ENCODE data around the gene SMYD3. TPM values are rescaled to one million over a fixed set of nuclear protein-coding genes. Genes with fewer than 3 reads are reported as not detected.

The SMYD3 gene
- total and polyA plus RNA-seq, 2 of the 4 experiments (the other 2 are of a cell fraction): 26.5 to 37.6 TPM

GRCh38 chr1:245700631-245701030, 806.4 kb downstream of the SMYD3 start:
- Histone ChIP-seq H3K36me3 (ENCODE audit: control insufficient read depth, insufficient read depth, low read length) (peaks cover 8% of the 10 kb centered on the region), H3K18ac (ENCODE audit: low read depth, low read length) (no peak overlapping the region), H4K8ac (ENCODE audit: low read depth in 2 of 2, low read length in 2 of 2) (no peak overlapping the region), H2BK120ac (ENCODE audit: low read depth, low read length) (no peak overlapping the region), H3K4me3 (ENCODE audit: insufficient read depth, low read depth, low read length) (no peak overlapping the region), H2BK5ac (ENCODE audit: low read depth, low read length, poor library complexity, severe bottlenecking) (no peak overlapping the region), H3K4me1 (ENCODE audit: control insufficient read depth, insufficient read depth, low read length) (peaks cover 5% of the 10 kb centered on the region), H3K4ac (ENCODE audit: low read depth, low read length) (no peak overlapping the region), H3K9me1 (ENCODE audit: insufficient read depth, low read length) (no peaks in the 10 kb centered on the region; the same call in 1 of the 2 replicates), H4K5ac (ENCODE audit: low read depth, low read length) (no peak overlapping the region), H2AK5ac (ENCODE audit: low read depth, low read length) (no peak overlapping the region), H4K91ac (ENCODE audit: insufficient read depth, low read depth, low read length) (no peak overlapping the region), H2AFZ (replicated peaks; ENCODE audit: low read length, poor library complexity) (no peak overlapping the region), H3K9ac (ENCODE audit: low read depth, low read length) (no peak overlapping the region), H4K20me1 (ENCODE audit: insufficient read depth, low read length) (no peaks in the 10 kb centered on the region), H3K79me1 (ENCODE audit: low read depth in 1 of 2, low read length in 2 of 2) (no peaks in the 10 kb centered on the region), H2BK15ac (ENCODE audit: low read depth, low read length) (no peak overlapping the region), H3K14ac (replicated peaks; ENCODE audit: low read depth, low read length) (no peak overlapping the region), H2AK9ac (replicated peaks; ENCODE audit: low read depth, low read length, poor library complexity) (no peak overlapping the region), H3K9me3 (ENCODE audit: control insufficient read depth, insufficient read depth, low read length) (peaks cover 6% of the 10 kb centered on the region), H3K27me3 (ENCODE audit: control insufficient read depth, insufficient read depth, low read length) (no peaks in the 10 kb centered on the region), H3K4me2 (ENCODE audit: low read depth, low read length) (no peak overlapping the region), H3K23ac (ENCODE audit: low read depth, low read length) (no peak overlapping the region), H3K56ac (ENCODE audit: extremely low read depth, insufficient read depth, low read length) (no peak overlapping the region), H2BK20ac (ENCODE audit: low read depth, low read length) (no peak overlapping the region), H3K27ac (ENCODE audit: insufficient read depth, low read length) (no peak overlapping the region)
- WGBS, 2 experiments (ENCODE audit: extremely low coverage in 2 of 2, insufficient read length in 1 of 2): 90% methylated on average over 8 of the region's 13 CpGs; no CpG with 5 or more reads in 1 of the 2 experiments
- in situ Hi-C loops (cut with MboI; ENCODE audit: low sequenced_read_pairs): no loop called here
- DNase-seq (no peak), ATAC-seq (ENCODE audit: low read depth) (no peak)
- ChIA-PET POLR2A (ENCODE audit: unreplicated experiment) (no interaction called here), CTCF (no interaction called here)
- TF ChIP-seq MAZ (IDR thresholded peaks at IDR 0.05; ENCODE audit: borderline replicate concordance, low read depth, low read length) (no peak), FOS (IDR thresholded peaks at IDR 0.05; ENCODE audit: low read depth, low read length) (no peak), CTCF (conservative IDR thresholded peaks at IDR 0.05; ENCODE audit: low read depth, low read length) (no peak), USF2 (IDR thresholded peaks at IDR 0.05; ENCODE audit: low read depth, low read length) (no peak), ELK1 (IDR thresholded peaks at IDR 0.05; ENCODE audit: borderline replicate concordance, low read depth, low read length) (no peak), NFE2L2 (IDR thresholded peaks at IDR 0.05; ENCODE audit: low read depth, low read length) (no peak), CHD1 (IDR thresholded peaks at IDR 0.05; ENCODE audit: low read depth, low read length) (no peak), RAD21 (IDR thresholded peaks at IDR 0.05; ENCODE audit: low read length) (no peak), MAFK (IDR thresholded peaks at IDR 0.05; ENCODE audit: low read depth, low read length) (no peak), POLR2A (IDR thresholded peaks at IDR 0.05; ENCODE audit: low read depth, low read length) (no peak), RFX5 (IDR thresholded peaks at IDR 0.05; ENCODE audit: low read depth, low read length) (no peak), CEBPB (IDR thresholded peaks at IDR 0.05; ENCODE audit: low read depth, low read length) (no peak), MXI1 (IDR thresholded peaks at IDR 0.05; ENCODE audit: borderline replicate concordance, low read depth, low read length) (no peak)
- BruUV-seq (replicated peaks): no TSS peak
- intact Hi-C loops (cut with micrococcal nuclease): no loop called here
- dilution Hi-C loops (cut with HindIII; ENCODE audit: low sequenced_read_pairs, unreplicated experiment): no loop called here
